OCI-LY1 (cell line): ENCODE data around the gene MCTP1.

Experiments
- EZH2 ChIP-seq: fragments of 200-600 bp; sonication (generic), shearing (Covaris generic); IDR thresholded peaks from 2 replicates; pipeline ENCODE4 v1.8.0; 2017; ENCODE audit warnings: borderline replicate concordance, mixed run types, mild to moderate bottlenecking, antibody characterized with exemption, low read length, moderate library complexity, mixed read lengths
- TF ChIP-seq, protein P1 (sequence below): fragments of 200-600 bp; sonication (generic), shearing (Covaris generic); IDR thresholded peaks from 2 replicates; pipeline ENCODE4 v1.5.1; 2017; ENCODE audit warnings: mild to moderate bottlenecking, antibody characterized with exemption, low read length, moderate library complexity, mixed read lengths

DNA sequence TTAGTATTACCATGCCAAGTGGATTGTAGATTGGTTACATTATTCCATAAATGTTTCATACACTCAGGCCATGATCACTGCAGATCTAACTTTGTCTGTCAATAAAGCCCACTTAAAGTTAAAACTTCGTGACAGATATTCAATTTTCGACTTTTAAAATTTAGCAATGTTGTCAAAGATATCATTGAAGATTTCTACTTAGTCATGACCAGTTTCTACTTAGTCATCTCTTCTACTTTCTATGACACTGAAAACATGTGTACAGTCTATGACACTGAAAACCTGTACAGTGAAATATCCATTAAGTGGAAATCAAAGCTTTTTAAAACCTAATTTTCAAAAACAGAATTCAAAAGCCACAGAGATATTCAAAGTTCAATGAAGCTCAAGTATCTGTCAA lies 258.2 kb downstream of the MCTP1 start:
- TF ChIP-seq, protein P1, sequence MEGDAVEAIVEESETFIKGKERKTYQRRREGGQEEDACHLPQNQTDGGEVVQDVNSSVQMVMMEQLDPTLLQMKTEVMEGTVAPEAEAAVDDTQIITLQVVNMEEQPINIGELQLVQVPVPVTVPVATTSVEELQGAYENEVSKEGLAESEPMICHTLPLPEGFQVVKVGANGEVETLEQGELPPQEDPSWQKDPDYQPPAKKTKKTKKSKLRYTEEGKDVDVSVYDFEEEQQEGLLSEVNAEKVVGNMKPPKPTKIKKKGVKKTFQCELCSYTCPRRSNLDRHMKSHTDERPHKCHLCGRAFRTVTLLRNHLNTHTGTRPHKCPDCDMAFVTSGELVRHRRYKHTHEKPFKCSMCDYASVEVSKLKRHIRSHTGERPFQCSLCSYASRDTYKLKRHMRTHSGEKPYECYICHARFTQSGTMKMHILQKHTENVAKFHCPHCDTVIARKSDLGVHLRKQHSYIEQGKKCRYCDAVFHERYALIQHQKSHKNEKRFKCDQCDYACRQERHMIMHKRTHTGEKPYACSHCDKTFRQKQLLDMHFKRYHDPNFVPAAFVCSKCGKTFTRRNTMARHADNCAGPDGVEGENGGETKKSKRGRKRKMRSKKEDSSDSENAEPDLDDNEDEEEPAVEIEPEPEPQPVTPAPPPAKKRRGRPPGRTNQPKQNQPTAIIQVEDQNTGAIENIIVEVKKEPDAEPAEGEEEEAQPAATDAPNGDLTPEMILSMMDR = no peak
- no peak for TF ChIP-seq EZH2
